DOHH2 (cell line): ENCODE measurements around the gene ORC3.

Experiments
- H3F3A ChIP-seq: fragments of 200-600 bp; sonication (generic), shearing (Covaris generic); 2 replicates; pipeline ENCODE4 v1.6.0; 2016; ENCODE audit warnings: antibody characterized with exemption, mild to moderate bottlenecking; ENCODE audit not compliant: control insufficient read depth, insufficient read depth
- H3K27ac ChIP-seq: fragments of 200-600 bp; sonication (generic); 2 replicates; pipeline ENCODE4 v1.5.1; 2014; ENCODE audit warnings: low read depth, mild to moderate bottlenecking, low read length, moderate library complexity
- H3K27me3 ChIP-seq: fragments of 200-600 bp; sonication (generic); 2 replicates; pipeline ENCODE4 v1.6.1; 2014; ENCODE audit warnings: mild to moderate bottlenecking, low read length, mixed read lengths; ENCODE audit not compliant: control insufficient read depth
- H3K36me3 ChIP-seq: fragments of 200-600 bp; sonication (generic); 2 replicates; pipeline ENCODE4 v1.6.1; 2014; ENCODE audit warnings: mild to moderate bottlenecking, low read length, moderate library complexity, mixed read lengths; ENCODE audit not compliant: control insufficient read depth
- H3K4me1 ChIP-seq: fragments of 200-600 bp; sonication (generic); 2 replicates; pipeline ENCODE4 v1.6.1; 2014; ENCODE audit warnings: mild to moderate bottlenecking, low read length, mixed read lengths; ENCODE audit not compliant: control insufficient read depth
- H3K4me2 ChIP-seq: fragments of 200-600 bp; sonication (generic); 2 replicates; pipeline ENCODE4 v1.6.0; 2014; ENCODE audit warnings: mild to moderate bottlenecking, low read length, moderate library complexity
- H3K4me3 ChIP-seq: fragments of 200-600 bp; sonication (generic); 2 replicates; pipeline ENCODE4 v1.5.1; 2014; ENCODE audit warnings: mild to moderate bottlenecking, low read length, mixed read lengths
- H3K79me2 ChIP-seq: fragments of 200-600 bp; sonication (generic); 2 replicates; pipeline ENCODE4 v1.6.1; 2014; ENCODE audit warnings: mild to moderate bottlenecking, low read length, mixed read lengths; ENCODE audit not compliant: control insufficient read depth
- H3K9me2 ChIP-seq: fragments of 200-600 bp; sonication (generic); replicated peaks from 2 replicates; pipeline ENCODE4 v1.6.1; 2014; ENCODE audit warnings: mild to moderate bottlenecking, low read length, mixed read lengths; ENCODE audit not compliant: control insufficient read depth
- H3K9me3 ChIP-seq: fragments of 200-600 bp; sonication (generic); 2 replicates; pipeline ENCODE4 v1.6.1; 2014; ENCODE audit warnings: antibody characterized with exemption, low read length, mixed read lengths; ENCODE audit not compliant: control insufficient read depth, insufficient read depth
- H4K20me1 ChIP-seq: fragments of 200-600 bp; sonication (generic); 2 replicates; pipeline ENCODE4 v1.6.0; 2014; ENCODE audit warnings: low read depth, mild to moderate bottlenecking, antibody characterized with exemption, low read length, moderate library complexity; ENCODE audit not compliant: control insufficient read depth, insufficient read depth
- CTCF ChIP-seq: fragments of 200-600 bp; sonication (generic); IDR thresholded peaks from one replicate; pipeline ENCODE4 v1.5.1; 2014; ENCODE audit warnings: antibody characterized with exemption, mild to moderate bottlenecking, low read depth, low read length; ENCODE audit not compliant: poor library complexity, severe bottlenecking
- EZH2phosphoT487 ChIP-seq: fragments of 200-600 bp; sonication (generic); IDR thresholded peaks from 2 replicates; pipeline ENCODE4 v1.6.1; 2017; ENCODE audit warnings: borderline replicate concordance, mild to moderate bottlenecking, antibody characterized with exemption, low read length, moderate library complexity, mixed read lengths

Gene ORC3

DNA sequence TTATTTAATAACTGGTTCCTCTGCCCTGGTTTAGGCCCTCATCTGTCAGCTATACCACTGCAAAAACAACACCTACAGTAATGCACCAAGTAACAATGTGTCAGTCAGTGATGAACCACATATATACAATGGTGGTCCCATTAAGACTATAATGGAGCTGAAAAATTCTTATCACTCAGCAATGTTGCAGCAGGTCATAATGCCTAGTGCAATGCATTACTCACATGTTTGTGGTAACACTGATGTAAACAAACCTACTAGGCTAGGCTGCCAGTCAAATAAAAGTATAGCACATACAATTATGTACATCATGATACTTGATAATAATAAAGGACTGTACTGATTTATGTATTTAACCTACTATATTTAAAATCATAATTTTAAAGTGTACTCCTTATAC, 31.5 kb upstream of the ORC3 start:
- Histone ChIP-seq H3K4me2 (no peak overlapping the region), H3K27ac (no peak overlapping the region), H3K9me3 (no peaks in the 10 kb centered on the region), H3K79me2 (no peaks in the 10 kb centered on the region), H3F3A (no peaks in the 10 kb centered on the region), H3K4me3 (no peak overlapping the region), H4K20me1 (no peaks in the 10 kb centered on the region), H3K36me3 (peaks cover 69% of the 10 kb centered on the region), H3K9me2 (no peaks in the 10 kb centered on the region), H3K4me1 (no peaks in the 10 kb centered on the region), H3K27me3 (no peaks in the 10 kb centered on the region)
- TF ChIP-seq EZH2phosphoT487 (no peak), CTCF (no peak)

DNA sequence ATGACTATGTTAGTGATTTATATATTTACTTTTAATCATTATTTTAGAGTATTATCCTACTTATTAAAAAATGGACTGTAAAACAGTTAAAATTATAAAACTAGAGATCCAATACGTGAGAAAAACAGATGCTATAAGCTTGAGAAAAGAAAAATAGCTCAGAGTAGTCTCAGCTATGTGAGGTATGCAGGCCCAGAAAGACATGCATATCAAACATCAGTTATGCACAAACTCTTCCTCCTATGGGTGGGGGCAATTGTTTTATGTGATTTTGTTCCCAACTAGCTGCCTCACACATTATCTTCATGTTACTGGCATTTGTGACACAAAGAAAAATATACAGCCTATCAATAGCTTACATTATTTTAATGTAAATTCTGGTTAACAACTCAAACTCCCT, 28.9 kb upstream of the ORC3 start:
- TF ChIP-seq CTCF (no peak), EZH2phosphoT487 (no peak)
- H3K4me3 ChIP-seq: no peak overlapping the region
- no peaks in the 10 kb centered on the region for H3K9me2 ChIP-seq

GRCh38 chr6:87572021-87572420, 17.9 kb upstream of the ORC3 start:
- TF ChIP-seq CTCF (no peak), EZH2phosphoT487 (no peak)
- Histone ChIP-seq H3K9me3 (no peaks in the 10 kb centered on the region), H3K27me3 (no peaks in the 10 kb centered on the region), H3K4me1 (peaks cover 24% of the 10 kb centered on the region), H3F3A (no peaks in the 10 kb centered on the region), H3K27ac (no peak overlapping the region), H3K4me3 (no peak overlapping the region), H3K36me3 (peaks cover 31% of the 10 kb centered on the region), H3K4me2 (no peak overlapping the region), H4K20me1 (no peaks in the 10 kb centered on the region), H3K9me2 (no peaks in the 10 kb centered on the region), H3K79me2 (peaks cover 77% of the 10 kb centered on the region)

More for the DNA sequence above, 28.9 kb upstream of the ORC3 start:
- no peaks in the 10 kb centered on the region for H3F3A ChIP-seq
- peaks cover 4% of the 10 kb centered on the region; the same call in 1 of the 2 replicates for H3K79me2 ChIP-seq
- H4K20me1 ChIP-seq: no peaks in the 10 kb centered on the region
- H3K27ac ChIP-seq: no peak overlapping the region
- H3K36me3 ChIP-seq: peaks cover 68% of the 10 kb centered on the region
- no peaks in the 10 kb centered on the region for H3K27me3 ChIP-seq
- no peaks in the 10 kb centered on the region for H3K9me3 ChIP-seq
- no peak overlapping the region for H3K4me2 ChIP-seq
- no peaks in the 10 kb centered on the region for H3K4me1 ChIP-seq

- no peak overlapping the region for H3K4me2 ChIP-seq
- H3K79me2 ChIP-seq: peaks cover 86% of the 10 kb centered on the region
These were observed 17.1 kb upstream of the ORC3 start for GRCh38 chr6:87572883-87573282.

More at GRCh38 chr6:87572883-87573282, 17.1 kb upstream of the ORC3 start:
- no peak for TF ChIP-seq EZH2phosphoT487
- no peak for TF ChIP-seq CTCF
- no peaks in the 10 kb centered on the region for H3F3A ChIP-seq
- H3K9me2 ChIP-seq: no peaks in the 10 kb centered on the region
- no peaks in the 10 kb centered on the region for H3K27me3 ChIP-seq
- no peaks in the 10 kb centered on the region for H4K20me1 ChIP-seq
- no peaks in the 10 kb centered on the region for H3K9me3 ChIP-seq
- H3K4me1 ChIP-seq: peaks cover 24% of the 10 kb centered on the region
- no peak overlapping the region for H3K4me3 ChIP-seq
- H3K27ac ChIP-seq: no peak overlapping the region
- H3K36me3 ChIP-seq: peaks cover 34% of the 10 kb centered on the region
